GM03348 (cell line): Measurements from ENCODE around the gene SEC16A.
"Not testable (repeated sequence)": the region's sequence is repeated elsewhere in the genome, so short reads cannot be mapped to it uniquely, and the experiment has no call there.

Experiments used
- DNase-seq: peaks from one replicate; pipeline ENCODE4 v3.0.0; 2012; ENCODE audit warnings: low spot score

The SEC16A gene

GRCh38 chr9:136439481-136440408 lies 43.1 kb downstream of the SEC16A start, which contains the start of gene INPP5E:
Gene INPP5E, minus strand, starts transcription at chr9:136439845. Its CDS starts 426 bp downstream, at chr9:136439419.
- DNase-seq: peak; percentile 98

GRCh38 chr9:136438548-136439480 lies 44.0 kb downstream of the SEC16A start:
- DNase-seq: peak; percentile 75

- DNase-seq: no peak
Measured at GRCh38 chr9:136437839-136438547, 44.8 kb downstream of the SEC16A start.

GRCh38 chr9:136437430-136437829 lies 45.4 kb downstream of the SEC16A start:
- DNase-seq: peak; percentile 61

GRCh38 chr9:136436055-136436634 lies 46.7 kb downstream of the SEC16A start:
- DNase-seq: no peak

- DNase-seq: no peak
Measured at GRCh38 chr9:136434580-136435169, 48.2 kb downstream of the SEC16A start.

- DNase-seq: no peak
Measured at GRCh38 chr9:136433849-136434579, 48.8 kb downstream of the SEC16A start.

- DNase-seq: no peak
Measured at GRCh38 chr9:136433043-136433715, 49.7 kb downstream of the SEC16A start.

- DNase-seq: no peak
Measured at GRCh38 chr9:136432591-136432990, 50.2 kb downstream of the SEC16A start.

GRCh38 chr9:136431782-136432350 lies 51.0 kb downstream of the SEC16A start:
- no peak for DNase-seq

- no peak for DNase-seq
Measured at GRCh38 chr9:136430588-136431234, 52.1 kb downstream of the SEC16A start.

GRCh38 chr9:136429683-136430491 lies 53.0 kb downstream of the SEC16A start:
- DNase-seq: no peak

- no peak for DNase-seq
Measured at GRCh38 chr9:136429075-136429628, 53.7 kb downstream of the SEC16A start.

GRCh38 chr9:136426787-136427186 lies 56.1 kb downstream of the SEC16A start:
- no peak for DNase-seq

- not testable (repeated sequence) for DNase-seq
Measured at GRCh38 chr9:136425367-136425766, 57.5 kb downstream of the SEC16A start.

- no peak for DNase-seq
Measured at GRCh38 chr9:136424750-136425362, 58.0 kb downstream of the SEC16A start.

- no peak for DNase-seq
Measured at GRCh38 chr9:136423432-136424146, 59.3 kb downstream of the SEC16A start.
